Measurements from ENCODE around the gene MYOF. TPM values are rescaled to one million over a fixed set of nuclear protein-coding genes. Genes with fewer than 3 reads are reported as not detected.

MYOF gene
- polyA plus RNA-seq, 1 donor (not counting 4 experiments of a cell fraction or from before 2014, with no cell fraction given): 232 TPM

DNA sequence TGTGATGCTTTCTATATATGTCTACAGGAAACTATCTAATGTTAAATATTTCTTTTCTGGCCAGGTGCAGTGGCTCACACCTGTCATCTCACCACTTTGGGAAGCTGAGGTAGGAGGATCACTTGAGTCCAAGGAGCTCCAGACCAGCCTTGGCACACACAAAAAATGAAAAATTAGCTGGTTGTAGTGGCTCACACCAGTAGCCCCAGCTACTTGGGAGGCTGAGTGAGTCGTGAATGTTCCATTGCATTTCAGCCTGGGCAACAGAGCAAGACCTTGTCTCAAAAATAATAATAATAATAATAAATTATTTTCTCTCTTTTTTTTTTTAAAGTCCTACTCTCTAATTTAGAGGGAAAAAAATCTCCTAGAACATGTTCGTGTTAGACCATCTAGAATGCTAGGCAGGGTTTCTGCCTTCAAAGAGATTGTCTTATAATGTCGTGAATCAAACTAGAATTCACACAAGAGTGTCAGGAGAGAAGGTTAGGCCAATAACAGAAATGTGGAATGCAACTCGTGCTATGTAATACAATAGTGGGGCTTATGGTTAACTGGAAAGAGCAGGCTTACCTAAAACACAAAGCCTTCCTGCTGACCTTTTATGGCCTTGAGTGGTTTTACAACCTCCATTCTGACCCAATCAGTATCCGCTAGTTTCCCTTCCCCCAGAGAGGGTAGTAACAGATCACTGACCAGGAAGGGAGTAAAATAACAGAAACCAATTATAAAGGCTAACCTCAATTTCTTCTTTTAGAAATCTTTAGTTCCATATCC, 46.3 kb downstream of the MYOF start:
- Histone ChIP-seq H3K4me3 (ENCODE audit: control insufficient read depth in 2 of 3, extremely low read depth in 1 of 3, insufficient read depth in 2 of 3, low read depth in 1 of 3, low read length in 3 of 3) (no peak overlapping the region), H3K9me1 (ENCODE audit: control insufficient read depth, extremely low read depth, insufficient read depth, low read length) (no peaks in the 10 kb centered on the region), H3K4me2 (ENCODE audit: control insufficient read depth, extremely low read depth, insufficient read depth, low read depth, low read length) (peak overlapping the region; percentile 7), H3K79me2 (ENCODE audit: control insufficient read depth, insufficient read depth, low read length) (peaks cover 66% of the 10 kb centered on the region), H4K20me1 (ENCODE audit: control insufficient read depth, extremely low read depth, insufficient read depth, low read length) (no peaks in the 10 kb centered on the region), H3K27me3 (ENCODE audit: control insufficient read depth, extremely low read depth, insufficient read depth, low read length) (no peaks in the 10 kb centered on the region), H2AFZ (ENCODE audit: control insufficient read depth, low read length) (no peak overlapping the region), H3K9ac (ENCODE audit: control insufficient read depth, extremely low read depth, insufficient read depth, low read length) (peak overlapping the region; percentile 84), H3K27ac (ENCODE audit: control insufficient read depth, insufficient read depth, low read length) (peak overlapping the region; percentile 97), H3K36me3 (ENCODE audit: control insufficient read depth in 2 of 2, extremely low read depth in 1 of 2, insufficient read depth in 2 of 2, low read length in 2 of 2) (peaks cover 10 to 11% of the 10 kb centered on the region in 2 experiments), H3K9me3 (ENCODE audit: control insufficient read depth, low read depth, low read length) (no peaks in the 10 kb centered on the region), H3K4me1 (ENCODE audit: control insufficient read depth, extremely low read depth, insufficient read depth, low read length) (peaks cover 57% of the 10 kb centered on the region)
- dilution Hi-C loops (cut with MboI; ENCODE audit: extremely low pct_ligation_motif_present, low sequenced_read_pairs): no loop called here
- DNase-seq (ENCODE audit: low read depth, low spot score): no peak
- TF ChIP-seq, protein P1, sequence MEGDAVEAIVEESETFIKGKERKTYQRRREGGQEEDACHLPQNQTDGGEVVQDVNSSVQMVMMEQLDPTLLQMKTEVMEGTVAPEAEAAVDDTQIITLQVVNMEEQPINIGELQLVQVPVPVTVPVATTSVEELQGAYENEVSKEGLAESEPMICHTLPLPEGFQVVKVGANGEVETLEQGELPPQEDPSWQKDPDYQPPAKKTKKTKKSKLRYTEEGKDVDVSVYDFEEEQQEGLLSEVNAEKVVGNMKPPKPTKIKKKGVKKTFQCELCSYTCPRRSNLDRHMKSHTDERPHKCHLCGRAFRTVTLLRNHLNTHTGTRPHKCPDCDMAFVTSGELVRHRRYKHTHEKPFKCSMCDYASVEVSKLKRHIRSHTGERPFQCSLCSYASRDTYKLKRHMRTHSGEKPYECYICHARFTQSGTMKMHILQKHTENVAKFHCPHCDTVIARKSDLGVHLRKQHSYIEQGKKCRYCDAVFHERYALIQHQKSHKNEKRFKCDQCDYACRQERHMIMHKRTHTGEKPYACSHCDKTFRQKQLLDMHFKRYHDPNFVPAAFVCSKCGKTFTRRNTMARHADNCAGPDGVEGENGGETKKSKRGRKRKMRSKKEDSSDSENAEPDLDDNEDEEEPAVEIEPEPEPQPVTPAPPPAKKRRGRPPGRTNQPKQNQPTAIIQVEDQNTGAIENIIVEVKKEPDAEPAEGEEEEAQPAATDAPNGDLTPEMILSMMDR (optimal IDR thresholded peaks at IDR 0.05 in 1 of 3, IDR thresholded peaks at IDR 0.05 in 1 of 3, conservative IDR thresholded peaks at IDR 0.05 in 1 of 3; ENCODE audit: extremely low read depth in 1 of 3, insufficient read depth in 2 of 3, low read length in 3 of 3): no peak
- no peak for TF ChIP-seq EZH2 (IDR thresholded peaks at IDR 0.05; ENCODE audit: low read length)
- FAIRE-seq: no peak

DNA sequence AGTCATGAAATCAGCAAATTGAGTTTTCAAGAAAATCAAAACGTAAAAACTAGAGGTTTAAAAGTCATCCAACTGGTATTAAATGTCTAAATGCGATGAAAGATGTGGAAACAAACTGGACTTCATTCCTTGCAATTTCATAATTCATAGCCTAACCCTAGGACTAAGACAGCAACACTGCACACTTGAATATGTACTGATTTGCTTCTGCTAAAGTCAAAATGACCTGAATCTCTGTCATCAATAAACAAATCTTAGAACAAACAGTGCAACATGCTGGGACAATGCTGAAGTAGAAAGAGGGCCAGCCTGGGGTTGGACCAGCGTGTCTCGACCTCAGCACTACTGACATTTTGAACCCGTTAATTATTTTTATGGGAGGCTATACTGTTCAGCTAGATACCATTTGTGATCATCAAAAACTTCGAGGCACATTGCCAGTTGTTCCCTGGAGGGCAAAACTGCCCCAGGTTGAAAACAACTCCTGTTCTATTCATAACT, 47.1 kb downstream of the MYOF start:
- peaks cover 10 to 11% of the 10 kb centered on the region in 2 experiments for H3K36me3 ChIP-seq (ENCODE audit: control insufficient read depth in 2 of 2, extremely low read depth in 1 of 2, insufficient read depth in 2 of 2, low read length in 2 of 2)
- TF ChIP-seq, protein P1 (optimal IDR thresholded peaks at IDR 0.05 in 1 of 3, IDR thresholded peaks at IDR 0.05 in 1 of 3, conservative IDR thresholded peaks at IDR 0.05 in 1 of 3; ENCODE audit: extremely low read depth in 1 of 3, insufficient read depth in 2 of 3, low read length in 3 of 3): no peak
- no peak for TF ChIP-seq EZH2 (IDR thresholded peaks at IDR 0.05; ENCODE audit: low read length)
- no peaks in the 10 kb centered on the region for H3K9me1 ChIP-seq (ENCODE audit: control insufficient read depth, extremely low read depth, insufficient read depth, low read length)
- FAIRE-seq (no peak), DNase-seq (ENCODE audit: low read depth, low spot score) (no peak)
- H4K20me1 ChIP-seq (ENCODE audit: control insufficient read depth, extremely low read depth, insufficient read depth, low read length): no peaks in the 10 kb centered on the region
- no peak overlapping the region for H2AFZ ChIP-seq (ENCODE audit: control insufficient read depth, low read length)
- dilution Hi-C loops (cut with MboI; ENCODE audit: extremely low pct_ligation_motif_present, low sequenced_read_pairs): no loop called here
- peaks cover 65% of the 10 kb centered on the region for H3K79me2 ChIP-seq (ENCODE audit: control insufficient read depth, insufficient read depth, low read length)
- H3K27ac ChIP-seq (ENCODE audit: control insufficient read depth, insufficient read depth, low read length): peak overlapping the region; percentile 58
- H3K9ac ChIP-seq (ENCODE audit: control insufficient read depth, extremely low read depth, insufficient read depth, low read length): peak overlapping the region; percentile 18
- H3K4me3 ChIP-seq (ENCODE audit: control insufficient read depth in 2 of 3, extremely low read depth in 1 of 3, insufficient read depth in 2 of 3, low read depth in 1 of 3, low read length in 3 of 3): no peak overlapping the region
- H3K9me3 ChIP-seq (ENCODE audit: control insufficient read depth, low read depth, low read length): no peaks in the 10 kb centered on the region
- H3K27me3 ChIP-seq (ENCODE audit: control insufficient read depth, extremely low read depth, insufficient read depth, low read length): no peaks in the 10 kb centered on the region
- peak overlapping the region; percentile 4 for H3K4me2 ChIP-seq (ENCODE audit: control insufficient read depth, extremely low read depth, insufficient read depth, low read depth, low read length)
- peaks cover 51% of the 10 kb centered on the region for H3K4me1 ChIP-seq (ENCODE audit: control insufficient read depth, extremely low read depth, insufficient read depth, low read length)
